LNCaP clone FGC (cell line): Measurements from ENCODE around the gene ZSWIM5.
A peak's percentile ranks its signal among the peaks of the same experiment; 100 is the strongest.

Experiments
- DNase-seq: peaks from one replicate; pipeline ENCODE4 v3.0.0-alpha.2; 2011; ENCODE audit warnings: low read depth
- H3K4me3 ChIP-seq: 2 replicates; pipeline ENCODE4 v1.5.1; 2011; ENCODE audit warnings: mild to moderate bottlenecking, low read depth, low read length, control low read depth
- CTCF ChIP-seq: IDR thresholded peaks from 2 replicates; pipeline ENCODE4 v1.5.1; 2012; ENCODE audit warnings: mild to moderate bottlenecking; ENCODE audit not compliant: control insufficient read depth, insufficient read depth; ENCODE audit errors: extremely low read depth

ZSWIM5 gene

DNA sequence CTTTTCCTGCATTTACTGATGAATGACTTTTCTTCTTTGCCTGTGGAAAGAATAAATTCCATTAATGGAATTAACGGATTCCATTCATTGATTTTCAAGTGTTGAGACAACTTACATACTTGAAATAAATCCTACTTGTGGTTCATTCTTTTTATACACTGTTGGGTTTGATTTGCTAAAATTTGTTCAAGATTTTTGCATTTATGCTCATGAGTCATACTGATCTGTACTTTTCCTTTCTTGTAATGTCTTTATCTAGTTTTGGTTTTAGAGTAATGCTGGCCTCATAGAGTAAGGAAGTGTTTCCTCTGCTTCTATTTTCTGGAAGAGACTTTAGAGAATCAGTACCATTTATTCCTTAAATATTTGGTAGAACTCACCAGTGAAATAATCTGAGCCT, 180.0 kb downstream of the ZSWIM5 start:
- DNase-seq: no peak
- H3K4me3 ChIP-seq: no peak overlapping the region
- no peak for TF ChIP-seq CTCF

GRCh38 chr1:45023663-45024062, 182.7 kb downstream of the ZSWIM5 start:
- TF ChIP-seq CTCF: no peak
- no peak for DNase-seq
- no peak overlapping the region for H3K4me3 ChIP-seq

GRCh38 chr1:45018599-45019230, 187.7 kb downstream of the ZSWIM5 start:
- H3K4me3 ChIP-seq: no peak overlapping the region
- TF ChIP-seq CTCF: peak; percentile 84
- peak; percentile 73 for DNase-seq

DNA sequence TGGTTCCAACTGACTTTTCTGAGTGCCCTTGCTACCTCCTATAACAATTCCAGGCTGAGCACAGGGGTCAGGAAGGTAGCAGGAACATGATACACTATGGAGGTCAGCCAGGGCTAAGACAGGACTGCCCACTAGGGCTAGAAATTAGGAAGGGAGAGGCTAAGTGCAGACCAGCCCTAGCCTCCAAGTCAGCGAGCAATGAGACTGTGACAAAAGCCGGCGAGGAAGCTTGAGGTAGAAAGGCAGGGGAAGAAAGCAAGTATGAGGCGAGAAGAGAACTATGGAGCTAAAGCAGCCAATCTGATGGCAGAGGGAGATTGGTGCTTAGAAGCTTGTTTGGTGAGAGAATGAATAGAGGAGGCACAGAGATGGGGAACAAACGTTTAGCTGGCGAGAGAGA, 189.6 kb downstream of the ZSWIM5 start:
- no peak for DNase-seq
- no peak overlapping the region for H3K4me3 ChIP-seq
- TF ChIP-seq CTCF: no peak

- no peak for DNase-seq
- no peak overlapping the region for H3K4me3 ChIP-seq
- TF ChIP-seq CTCF: no peak
These were observed 190.2 kb downstream of the ZSWIM5 start for GRCh38 chr1:45016090-45016697.

DNA sequence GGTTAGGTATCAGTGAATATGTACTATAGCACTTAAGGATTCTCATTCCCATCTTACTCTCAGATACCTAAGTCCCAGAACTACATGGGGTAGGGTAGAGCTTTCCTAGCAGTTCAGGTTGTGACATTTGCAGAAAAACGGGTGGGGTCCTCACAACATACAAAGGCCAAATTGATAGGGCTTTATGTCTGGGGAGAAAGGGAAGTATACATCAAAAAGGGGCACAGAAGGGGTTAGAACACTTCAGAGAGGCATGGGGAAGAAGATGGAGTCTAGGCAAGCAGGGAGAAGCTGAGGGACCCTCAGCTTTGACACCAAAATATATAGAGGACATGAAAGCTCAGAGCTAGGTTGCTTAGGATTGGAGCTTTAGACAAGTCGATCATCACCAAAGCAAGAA, 190.7 kb downstream of the ZSWIM5 start:
- no peak for DNase-seq
- no peak overlapping the region for H3K4me3 ChIP-seq
- no peak for TF ChIP-seq CTCF
